Stimulated activated CD4-positive, alpha-beta T cell treated with anti-CD3 and anti-CD28 coated beads, Interleukin-12 subunit alpha, Interleukin-12 subunit beta, amount 100 ng/mL, for 24 hours (primary cell): ENCODE data around the gene CNOT8.
A peak's percentile ranks its signal among the peaks of the same experiment; 100 is the strongest.
"Not testable (repeated sequence)": the region's sequence is repeated elsewhere in the genome, so short reads cannot be mapped to it uniquely, and the experiment has no call there.

Experiments used
- DNase-seq, 2 experiments: peaks; one replicate each; pipeline ENCODE4 v3.0.0-alpha.2; 2020; ENCODE audit warnings: low read depth in 2 of 2

The CNOT8 gene

GRCh38 chr5:154835701-154836052 is 22.8 kb upstream of the CNOT8 start:
- DNase-seq: not testable (repeated sequence)

- DNase-seq: no peak
These were observed 22.2 kb upstream of the CNOT8 start for GRCh38 chr5:154836225-154836624.

- DNase-seq: no peak
These were observed 21.2 kb upstream of the CNOT8 start for GRCh38 chr5:154837009-154837901.

GRCh38 chr5:154840435-154841272 is 17.8 kb upstream of the CNOT8 start:
- no peak for DNase-seq

GRCh38 chr5:154841273-154841661 is 17.2 kb upstream of the CNOT8 start:
- DNase-seq: no peak

- no peak for DNase-seq
These were observed 15.5 kb upstream of the CNOT8 start for GRCh38 chr5:154842689-154843530.

GRCh38 chr5:154844809-154845208 is 13.6 kb upstream of the CNOT8 start:
- no peak for DNase-seq

GRCh38 chr5:154849264-154849785 is 9.1 kb upstream of the CNOT8 start:
- DNase-seq: no peak

GRCh38 chr5:154849791-154850201 is 8.6 kb upstream of the CNOT8 start:
- no peak for DNase-seq

- DNase-seq: no peak
These were observed 8.0 kb upstream of the CNOT8 start, which contains the start of gene FAXDC2 for GRCh38 chr5:154850255-154851062. Gene FAXDC2, minus strand, starts transcription at chr5:154850603. Its CDS starts 12,425 bp downstream, at chr5:154838178.

- no peak for DNase-seq
These were observed 7.1 kb upstream of the CNOT8 start for GRCh38 chr5:154851351-154851750.

GRCh38 chr5:154857530-154858296 is 714 bp upstream of the CNOT8 start:
- DNase-seq: peak; percentile 68 to 81

- no peak for DNase-seq
These were observed 795 bp downstream of the CNOT8 start for GRCh38 chr5:154858972-154859871.

GRCh38 chr5:154860123-154860522 is 1.7 kb downstream of the CNOT8 start:
- no peak for DNase-seq

- no peak for DNase-seq
These were observed 2.3 kb downstream of the CNOT8 start for GRCh38 chr5:154860765-154861164.

- no peak for DNase-seq
These were observed 3.5 kb downstream of the CNOT8 start for GRCh38 chr5:154861946-154862345.

GRCh38 chr5:154862766-154863165 is 4.3 kb downstream of the CNOT8 start:
- no peak for DNase-seq

- DNase-seq: no peak
These were observed 5.1 kb downstream of the CNOT8 start for GRCh38 chr5:154863291-154864080.
